Hepatocyte (in vitro differentiated cells): ENCODE results near the gene SIN3A. TPM values are rescaled to one million over a fixed set of nuclear protein-coding genes. Genes with fewer than 3 reads are reported as not detected.
A peak's percentile ranks its signal among the peaks of the same experiment; 100 is the strongest.
"Not testable (repeated sequence)": the region's sequence is repeated elsewhere in the genome, so short reads cannot be mapped to it uniquely, and the experiment has no call there.

ENCODE experiments used
- DNase-seq: peaks from one replicate; pipeline ENCODE4 v3.0.0-alpha.2; 2016; ENCODE audit warnings: low spot score
- H2AFZ ChIP-seq: fragments of 200-600 bp; sonication (generic); 2 replicates; pipeline ENCODE4 v1.6.0; 2016; ENCODE audit warnings: antibody characterized with exemption, mild to moderate bottlenecking
- H3K27ac ChIP-seq: fragments of 200-600 bp; sonication (generic); 2 replicates; pipeline ENCODE4 v1.5.1; 2016; ENCODE audit warnings: mild to moderate bottlenecking
- H3K27me3 ChIP-seq: fragments of 200-600 bp; sonication (generic); 2 replicates; pipeline ENCODE4 v1.6.1; 2016
- H3K36me3 ChIP-seq: fragments of 200-600 bp; sonication (generic); replicated peaks from 2 replicates; pipeline ENCODE4 v1.5.1; 2016; ENCODE audit warnings: low read depth; ENCODE audit not compliant: insufficient read depth
- H3K4me1 ChIP-seq: fragments of 200-600 bp; sonication (generic); 2 replicates; pipeline ENCODE4 v1.5.1; 2016; ENCODE audit warnings: mild to moderate bottlenecking, moderate library complexity; ENCODE audit not compliant: insufficient read depth
- H3K4me2 ChIP-seq: fragments of 200-600 bp; sonication (generic); 2 replicates; pipeline ENCODE4 v1.6.0; 2016
- H3K4me3 ChIP-seq: fragments of 200-600 bp; sonication (generic); 2 replicates; pipeline ENCODE4 v1.5.1; 2016; ENCODE audit warnings: mild to moderate bottlenecking
- H3K79me2 ChIP-seq: fragments of 200-600 bp; sonication (generic); 2 replicates; pipeline ENCODE4 v1.6.0; 2017; ENCODE audit warnings: mild to moderate bottlenecking
- H3K9me2 ChIP-seq: fragments of 200-600 bp; sonication (generic); replicated peaks from 2 replicates; pipeline ENCODE4 v1.6.0; 2017; ENCODE audit warnings: mild to moderate bottlenecking; ENCODE audit not compliant: insufficient read depth
- H3K9me3 ChIP-seq: fragments of 200-600 bp; sonication (generic); 2 replicates; pipeline ENCODE4 v1.5.1; 2016; ENCODE audit warnings: low read depth, mild to moderate bottlenecking
- H4K20me1 ChIP-seq: fragments of 200-600 bp; sonication (generic); 2 replicates; pipeline ENCODE4 v1.6.0; 2016; ENCODE audit warnings: mild to moderate bottlenecking; ENCODE audit not compliant: insufficient read depth, poor library complexity, severe bottlenecking
- EZH2 ChIP-seq: fragments of 200-600 bp; sonication (generic); IDR thresholded peaks from 2 replicates; pipeline ENCODE4 v1.6.1; 2016; ENCODE audit warnings: antibody characterized with exemption, mild to moderate bottlenecking, borderline replicate concordance
- EZH2phosphoT487 ChIP-seq: fragments of 200-600 bp; sonication (generic); IDR thresholded peaks from one replicate; pipeline ENCODE4 v1.6.1; 2018; ENCODE audit warnings: antibody characterized with exemption, mild to moderate bottlenecking, low read depth, moderate library complexity; ENCODE audit not compliant: unreplicated experiment, severe bottlenecking
- WGBS: methylation state at CpG from one replicate; pipeline ENCODE4 v1.1.6; 2016; ENCODE audit warnings: low lambda C conversion rate; ENCODE audit errors: missing lambda C conversion rate; 5-methylcytosine and 5-hydroxymethylcytosine counted together
- polyA plus RNA-seq: library from polyadenylated mRNA; unstranded; fragments of >200 nt; fragmentation: Nextera tagmentation; extraction: Ambion mirVana; gene quantifications from 2 replicates; pipeline ENCODE4 v1.2.1, GENCODE V29; 2016
- total RNA-seq: library from RNA; depleted of rRNA; stranded (reverse); fragments of >200 nt; gene quantifications from 2 replicates; pipeline ENCODE4 v1.2.3, GENCODE V29; 2014
- TF ChIP-seq, protein P1 (sequence below): fragments of 200-600 bp; sonication (generic); IDR thresholded peaks from 2 replicates; pipeline ENCODE4 v1.5.1; 2016; ENCODE audit warnings: antibody characterized with exemption, mild to moderate bottlenecking; ENCODE audit not compliant: poor library complexity

The SIN3A gene
- total and polyA plus RNA-seq, 2 experiments from 2014 or later, result 16.5 to 28.8 TPM

DNA sequence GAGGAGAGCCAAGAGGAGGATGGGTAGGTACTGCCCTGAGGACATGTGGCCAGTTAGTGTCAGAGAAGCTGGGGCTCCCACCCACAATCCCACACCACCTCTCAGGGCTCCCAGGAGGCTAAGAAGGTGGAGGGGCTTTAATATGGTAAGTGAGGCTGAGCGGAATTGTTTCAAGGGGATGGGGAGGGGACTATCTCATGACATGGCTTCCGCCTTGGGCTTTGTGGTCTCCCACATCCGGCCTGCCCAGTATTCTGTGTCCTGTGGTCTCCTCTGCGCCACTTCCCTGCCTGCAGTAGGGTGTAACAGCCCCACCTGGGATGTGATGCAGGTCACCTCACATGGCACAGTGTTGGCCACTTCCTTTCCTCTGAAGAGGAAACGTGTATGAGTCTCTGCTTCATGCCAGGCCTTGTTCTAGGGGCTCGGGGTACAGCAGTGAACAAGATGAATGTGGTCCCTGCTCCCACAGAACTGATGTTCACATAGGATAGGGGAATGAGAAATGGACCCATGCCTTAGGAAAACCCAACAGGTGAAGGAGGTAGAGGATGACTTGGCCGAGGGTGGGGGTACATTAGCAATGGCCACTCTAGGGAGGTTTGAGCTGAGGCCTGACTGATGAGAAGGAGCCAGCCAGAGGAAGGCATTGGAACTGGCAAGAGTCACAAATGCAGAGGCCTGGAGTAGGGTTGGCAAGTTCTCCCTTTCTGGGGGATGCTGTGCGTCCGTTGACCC lies 101.5 kb downstream of the SIN3A start:
- H3K79me2 ChIP-seq, result no peaks in the 10 kb centered on the region

DNA sequence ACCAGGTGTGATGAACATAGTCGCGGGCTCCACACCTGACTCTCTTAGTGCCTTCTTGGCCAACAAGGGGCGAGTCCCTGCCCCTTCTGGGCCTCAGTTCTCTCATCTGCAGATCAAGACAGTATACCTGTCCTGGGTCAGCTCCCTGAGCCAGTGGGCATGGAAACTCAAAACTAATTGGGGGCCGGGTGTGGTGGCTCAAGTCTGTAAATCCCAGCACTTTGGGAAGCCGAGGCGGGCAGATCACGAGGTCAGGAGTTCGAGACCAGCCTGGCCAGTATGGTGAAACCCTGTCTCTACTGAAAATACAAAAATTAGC lies 102.2 kb downstream of the SIN3A start:
- not testable (repeated sequence) for H3K27me3 ChIP-seq, H3K9me3 ChIP-seq, H3K79me2 ChIP-seq, DNase-seq, H2AFZ ChIP-seq, H3K4me3 ChIP-seq, H3K36me3 ChIP-seq, H3K9me2 ChIP-seq, H3K4me1 ChIP-seq, H3K27ac ChIP-seq, H4K20me1 ChIP-seq
- peak overlapping the region; percentile 94 for H3K4me2 ChIP-seq
- 91% methylated on average over 8 of the region's 8 CpGs for WGBS

More for the DNA sequence above, 101.5 kb downstream of the SIN3A start:
- no peaks in the 10 kb centered on the region for H3K9me3 ChIP-seq
- TF ChIP-seq EZH2phosphoT487 (no peak), EZH2 (no peak)
- TF ChIP-seq, protein P1, sequence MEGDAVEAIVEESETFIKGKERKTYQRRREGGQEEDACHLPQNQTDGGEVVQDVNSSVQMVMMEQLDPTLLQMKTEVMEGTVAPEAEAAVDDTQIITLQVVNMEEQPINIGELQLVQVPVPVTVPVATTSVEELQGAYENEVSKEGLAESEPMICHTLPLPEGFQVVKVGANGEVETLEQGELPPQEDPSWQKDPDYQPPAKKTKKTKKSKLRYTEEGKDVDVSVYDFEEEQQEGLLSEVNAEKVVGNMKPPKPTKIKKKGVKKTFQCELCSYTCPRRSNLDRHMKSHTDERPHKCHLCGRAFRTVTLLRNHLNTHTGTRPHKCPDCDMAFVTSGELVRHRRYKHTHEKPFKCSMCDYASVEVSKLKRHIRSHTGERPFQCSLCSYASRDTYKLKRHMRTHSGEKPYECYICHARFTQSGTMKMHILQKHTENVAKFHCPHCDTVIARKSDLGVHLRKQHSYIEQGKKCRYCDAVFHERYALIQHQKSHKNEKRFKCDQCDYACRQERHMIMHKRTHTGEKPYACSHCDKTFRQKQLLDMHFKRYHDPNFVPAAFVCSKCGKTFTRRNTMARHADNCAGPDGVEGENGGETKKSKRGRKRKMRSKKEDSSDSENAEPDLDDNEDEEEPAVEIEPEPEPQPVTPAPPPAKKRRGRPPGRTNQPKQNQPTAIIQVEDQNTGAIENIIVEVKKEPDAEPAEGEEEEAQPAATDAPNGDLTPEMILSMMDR, result no peak
- 94% methylated on average over 9 of the region's 9 CpGs for WGBS
- H3K4me1 ChIP-seq, result peaks cover 7% of the 10 kb centered on the region
- H3K27me3 ChIP-seq, result no peaks in the 10 kb centered on the region
- H4K20me1 ChIP-seq, result no peaks in the 10 kb centered on the region
- H3K4me3 ChIP-seq, result no peak overlapping the region
- no peak overlapping the region for H2AFZ ChIP-seq
- no peaks in the 10 kb centered on the region for H3K36me3 ChIP-seq
- H3K27ac ChIP-seq, result no peak overlapping the region
- no peak for DNase-seq
- H3K9me2 ChIP-seq, result no peaks in the 10 kb centered on the region
- H3K4me2 ChIP-seq, result no peak overlapping the region

DNA sequence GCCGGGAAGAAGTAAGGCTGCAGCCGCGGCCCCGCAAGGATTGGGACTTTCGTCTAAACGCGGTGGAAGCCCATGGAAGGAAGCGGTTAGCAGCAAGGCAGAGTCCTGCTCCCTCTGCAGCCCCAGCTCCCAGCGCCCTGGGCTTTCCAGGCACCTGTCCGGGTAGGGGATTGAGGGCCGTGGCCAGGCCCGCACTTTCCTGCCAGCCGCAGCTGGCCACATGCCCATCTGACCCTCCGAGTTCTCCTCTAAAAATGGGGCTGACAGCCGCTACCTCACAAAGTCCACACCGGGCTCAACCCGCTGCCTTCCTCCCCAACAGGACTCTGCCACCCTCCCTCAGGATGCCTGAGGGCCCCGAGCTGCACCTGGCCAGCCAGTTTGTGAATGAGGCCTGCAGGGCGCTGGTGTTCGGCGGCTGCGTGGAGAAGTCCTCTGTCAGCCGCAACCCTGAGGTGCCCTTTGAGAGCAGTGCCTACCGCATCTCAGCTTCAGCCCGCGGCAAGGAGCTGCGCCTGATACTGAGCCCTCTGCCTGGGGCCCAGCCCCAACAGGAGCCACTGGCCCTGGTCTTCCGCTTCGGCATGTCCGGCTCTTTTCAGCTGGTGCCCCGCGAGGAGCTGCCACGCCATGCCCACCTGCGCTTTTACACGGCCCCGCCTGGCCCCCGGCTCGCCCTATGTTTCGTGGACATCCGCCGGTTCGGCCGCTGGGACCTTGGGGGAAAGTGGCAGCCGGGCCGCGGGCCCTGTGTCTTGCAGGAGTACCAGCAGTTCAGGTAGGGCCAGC lies 102.7 kb downstream of the SIN3A start:
- 49% methylated on average over 46 of the region's 46 CpGs for WGBS
- H2AFZ ChIP-seq, result peak overlapping the region; percentile 91
- DNase-seq, result peak; percentile 6

More for the DNA sequence above, 102.7 kb downstream of the SIN3A start:
- no peaks in the 10 kb centered on the region for H4K20me1 ChIP-seq
- TF ChIP-seq EZH2phosphoT487 (no peak), EZH2 (no peak)
- TF ChIP-seq, protein P1, result no peak
- H3K4me2 ChIP-seq, result peak overlapping the region; percentile 94
- H3K9me3 ChIP-seq, result no peaks in the 10 kb centered on the region
- H3K4me1 ChIP-seq, result peaks cover 7% of the 10 kb centered on the region
- H3K4me3 ChIP-seq, result peak overlapping the region; percentile 90
- H3K27me3 ChIP-seq, result no peaks in the 10 kb centered on the region
- H3K36me3 ChIP-seq, result no peaks in the 10 kb centered on the region
- H3K9me2 ChIP-seq, result no peaks in the 10 kb centered on the region
- no peak overlapping the region for H3K27ac ChIP-seq
- H3K79me2 ChIP-seq, result no peaks in the 10 kb centered on the region
